ENCODE measurements around the gene PRSS57. TPM values are rescaled to one million over a fixed set of nuclear protein-coding genes. Genes with fewer than 3 reads are reported as not detected.

The PRSS57 gene
- total RNA-seq, 1 experiment from 2014 or later = not detected

GRCh38 chr19:661427-662196 is 33.6 kb downstream of the PRSS57 start:
- Histone ChIP-seq H3K27ac (ENCODE audit: low read length) (peak overlapping the region; percentile 70), H3K4me1 (ENCODE audit: insufficient read depth, low read length) (peaks cover 21% of the 10 kb centered on the region), H3K27me3 (ENCODE audit: low read length) (no peaks in the 10 kb centered on the region), H4K20me1 (ENCODE audit: low read length) (peaks cover 44% of the 10 kb centered on the region), H3K36me3 (ENCODE audit: low read depth, low read length) (no peaks in the 10 kb centered on the region), H3K9me3 (ENCODE audit: low read length) (no peaks in the 10 kb centered on the region), H3K9ac (ENCODE audit: low read length) (peak overlapping the region; percentile 99), H3K4me2 (ENCODE audit: low read length) (peak overlapping the region; percentile 99), H3K9me2 (replicated peaks; ENCODE audit: low read length) (no peaks in the 10 kb centered on the region), H2AFZ (ENCODE audit: low read length) (no peak overlapping the region), H3K4me3 (ENCODE audit: low read length) (peak overlapping the region; percentile 88), H3F3A (ENCODE audit: low read length, unreplicated experiment) (no peaks in the 10 kb centered on the region), H3K79me2 (ENCODE audit: low read length) (peaks cover 63% of the 10 kb centered on the region)
- DNase-seq = no peak
- peak; percentile 40 for ATAC-seq
- TF ChIP-seq, protein P1, sequence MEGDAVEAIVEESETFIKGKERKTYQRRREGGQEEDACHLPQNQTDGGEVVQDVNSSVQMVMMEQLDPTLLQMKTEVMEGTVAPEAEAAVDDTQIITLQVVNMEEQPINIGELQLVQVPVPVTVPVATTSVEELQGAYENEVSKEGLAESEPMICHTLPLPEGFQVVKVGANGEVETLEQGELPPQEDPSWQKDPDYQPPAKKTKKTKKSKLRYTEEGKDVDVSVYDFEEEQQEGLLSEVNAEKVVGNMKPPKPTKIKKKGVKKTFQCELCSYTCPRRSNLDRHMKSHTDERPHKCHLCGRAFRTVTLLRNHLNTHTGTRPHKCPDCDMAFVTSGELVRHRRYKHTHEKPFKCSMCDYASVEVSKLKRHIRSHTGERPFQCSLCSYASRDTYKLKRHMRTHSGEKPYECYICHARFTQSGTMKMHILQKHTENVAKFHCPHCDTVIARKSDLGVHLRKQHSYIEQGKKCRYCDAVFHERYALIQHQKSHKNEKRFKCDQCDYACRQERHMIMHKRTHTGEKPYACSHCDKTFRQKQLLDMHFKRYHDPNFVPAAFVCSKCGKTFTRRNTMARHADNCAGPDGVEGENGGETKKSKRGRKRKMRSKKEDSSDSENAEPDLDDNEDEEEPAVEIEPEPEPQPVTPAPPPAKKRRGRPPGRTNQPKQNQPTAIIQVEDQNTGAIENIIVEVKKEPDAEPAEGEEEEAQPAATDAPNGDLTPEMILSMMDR (conservative IDR thresholded peaks at IDR 0.05; ENCODE audit: low read depth, low read length) = no peak
- TF ChIP-seq EZH2phosphoT487 (IDR thresholded peaks at IDR 0.05; ENCODE audit: borderline replicate concordance, low read length) (no peak), EZH2 (IDR thresholded peaks at IDR 0.05; ENCODE audit: low read length, unreplicated experiment) (no peak)
- CTCF ChIA-PET = no interaction called here
- BruUV-seq (replicated peaks) = TSS peak; percentile 55
- intact Hi-C loops (cut with micrococcal nuclease) = no loop called here
- POLR2A ChIA-PET (ENCODE audit: unreplicated experiment) = interaction anchor here (0.6 kb wide), 1 partner anchor 246 kb away, joined by 3 read pairs; no protein-coding TSS in a partner anchor

DNA sequence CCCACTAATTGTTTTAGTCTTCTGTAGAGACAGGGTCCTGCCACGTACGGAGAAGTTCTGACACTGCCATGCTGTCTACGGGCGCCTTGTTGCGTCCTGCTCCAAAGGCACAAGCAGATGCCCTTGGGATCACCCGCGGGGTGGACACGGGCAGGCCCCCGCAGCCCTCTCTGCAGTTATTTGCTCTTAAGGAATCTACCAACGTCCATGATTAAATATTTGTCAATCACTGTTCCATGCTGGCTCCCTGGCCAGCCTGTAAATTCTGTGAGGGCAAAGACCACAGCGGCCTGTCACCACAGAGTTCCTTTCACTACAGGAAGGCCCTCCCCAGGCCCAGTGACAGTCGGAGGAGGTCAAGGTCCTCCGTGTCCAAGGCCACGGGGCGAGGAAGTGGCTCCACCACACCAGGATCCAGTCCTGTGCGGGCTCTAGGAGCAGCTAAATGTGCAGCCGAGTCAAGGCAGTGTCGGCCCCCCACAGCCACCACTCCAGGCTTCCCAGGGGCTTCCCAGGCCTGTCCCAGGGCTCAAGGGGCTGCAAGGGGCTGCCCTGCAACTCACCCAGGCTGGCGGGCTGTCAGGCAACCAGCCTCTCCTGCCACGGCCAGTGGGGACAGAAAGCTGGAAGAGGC is 34.3 kb downstream of the PRSS57 start:
- Histone ChIP-seq H3K36me3 (ENCODE audit: low read depth, low read length) (no peaks in the 10 kb centered on the region), H3K9me3 (ENCODE audit: low read length) (no peaks in the 10 kb centered on the region), H4K20me1 (ENCODE audit: low read length) (peaks cover 46% of the 10 kb centered on the region), H2AFZ (ENCODE audit: low read length) (no peak overlapping the region), H3F3A (ENCODE audit: low read length, unreplicated experiment) (no peaks in the 10 kb centered on the region), H3K4me2 (ENCODE audit: low read length) (peak overlapping the region; percentile 99), H3K9me2 (replicated peaks; ENCODE audit: low read length) (no peaks in the 10 kb centered on the region), H3K27me3 (ENCODE audit: low read length) (no peaks in the 10 kb centered on the region), H3K4me1 (ENCODE audit: insufficient read depth, low read length) (peaks cover 21% of the 10 kb centered on the region), H3K9ac (ENCODE audit: low read length) (peak overlapping the region; percentile 99), H3K27ac (ENCODE audit: low read length) (peak overlapping the region; percentile 70; the same call in 1 of the 2 replicates), H3K79me2 (ENCODE audit: low read length) (peaks cover 70% of the 10 kb centered on the region), H3K4me3 (ENCODE audit: low read length) (peak overlapping the region; percentile 88)
- no peak for DNase-seq
- no peak for TF ChIP-seq EZH2 (IDR thresholded peaks at IDR 0.05; ENCODE audit: low read length, unreplicated experiment)
- intact Hi-C loops (cut with micrococcal nuclease) = no loop called here
- ChIA-PET POLR2A (ENCODE audit: unreplicated experiment) (interaction anchor here (0.6 kb wide), 1 partner anchor 247 kb away, joined by 3 read pairs; no protein-coding TSS in a partner anchor), CTCF (no interaction called here)
- no TSS peak for BruUV-seq (replicated peaks)
- no peak for ATAC-seq

DNA sequence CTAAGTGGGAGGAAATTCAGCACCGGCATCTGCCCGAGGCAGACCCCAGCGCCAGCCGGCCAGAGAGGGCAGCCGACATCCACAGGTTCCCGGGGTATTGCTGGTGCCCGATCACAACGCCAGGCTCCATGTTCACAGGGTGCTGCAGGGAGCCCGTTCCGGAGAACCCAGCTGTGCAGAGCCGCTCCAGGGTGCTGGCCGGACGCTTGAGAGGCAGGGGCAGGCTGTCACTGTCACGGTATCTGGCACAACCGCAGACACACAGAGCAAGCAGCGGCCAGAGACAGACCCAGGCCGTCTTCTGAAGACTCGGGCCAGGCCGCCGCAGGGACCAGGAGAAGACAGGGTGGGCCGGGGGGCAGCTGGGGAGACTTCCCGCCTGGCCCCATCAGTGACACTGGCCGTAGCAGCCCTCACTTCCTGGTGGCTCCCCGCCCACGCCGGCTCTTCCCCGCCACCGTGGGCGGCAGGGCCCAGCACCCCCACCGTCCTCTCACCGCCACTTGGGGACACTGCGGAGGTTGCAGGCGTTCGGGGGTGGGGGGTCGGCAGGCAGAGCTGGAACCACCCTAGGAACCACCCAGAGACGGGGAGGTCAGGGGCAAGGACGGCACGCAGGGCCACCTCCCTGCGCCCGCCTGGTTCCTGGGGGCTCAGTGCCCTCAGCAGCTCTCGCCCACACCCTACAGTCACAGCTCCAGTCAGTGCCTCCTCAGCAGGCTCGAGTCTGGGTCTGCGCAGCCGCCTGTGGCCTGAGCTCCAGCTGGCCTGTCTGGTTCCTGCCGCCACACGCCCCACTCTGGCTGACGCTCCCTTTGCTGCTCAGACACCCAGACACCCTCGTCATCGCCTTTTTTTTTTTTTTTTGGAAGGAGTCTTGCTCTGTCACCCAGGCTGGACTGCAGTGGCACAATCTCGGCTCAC is 36.1 kb downstream of the PRSS57 start:
- BruUV-seq (replicated peaks) = no TSS peak
- Histone ChIP-seq H2AFZ (ENCODE audit: low read length) (no peak overlapping the region), H3K9me2 (replicated peaks; ENCODE audit: low read length) (no peaks in the 10 kb centered on the region), H4K20me1 (ENCODE audit: low read length) (peaks cover 50% of the 10 kb centered on the region), H3K36me3 (ENCODE audit: low read depth, low read length) (no peaks in the 10 kb centered on the region), H3K27ac (ENCODE audit: low read length) (no peak overlapping the region), H3K4me1 (ENCODE audit: insufficient read depth, low read length) (peaks cover 16% of the 10 kb centered on the region), H3K9me3 (ENCODE audit: low read length) (no peaks in the 10 kb centered on the region), H3K79me2 (ENCODE audit: low read length) (peaks cover 85% of the 10 kb centered on the region), H3K27me3 (ENCODE audit: low read length) (no peaks in the 10 kb centered on the region), H3K9ac (ENCODE audit: low read length) (no peak overlapping the region), H3K4me2 (ENCODE audit: low read length) (no peak overlapping the region), H3F3A (ENCODE audit: low read length, unreplicated experiment) (no peaks in the 10 kb centered on the region), H3K4me3 (ENCODE audit: low read length) (no peak overlapping the region)
- POLR2A ChIA-PET (ENCODE audit: unreplicated experiment) = no interaction called here
- intact Hi-C loops (cut with micrococcal nuclease) = no loop called here
- CTCF ChIA-PET = no interaction called here
- ATAC-seq = no peak
- DNase-seq = no peak
- TF ChIP-seq, protein P1 (conservative IDR thresholded peaks at IDR 0.05; ENCODE audit: low read depth, low read length) = no peak
- TF ChIP-seq EZH2 (IDR thresholded peaks at IDR 0.05; ENCODE audit: low read length, unreplicated experiment) = no peak
- no peak for TF ChIP-seq EZH2phosphoT487 (IDR thresholded peaks at IDR 0.05; ENCODE audit: borderline replicate concordance, low read length)

Measured in PC-3 (cell line).